ENCODE measurements around the gene ITK.
A peak's percentile ranks its signal among the peaks of the same experiment; 100 is the strongest.

Gene ITK

GRCh38 chr5:157180374-157181264 lies at the start of gene ITK:
Gene ITK (plus strand): TSS chr5:157180840. CDS start chr5:157180978, 138 bp downstream.
- DNase-seq: no peak

- no peak for DNase-seq
Observed at GRCh38 chr5:157130925-157131324, 49.7 kb upstream of the ITK start.

DNA sequence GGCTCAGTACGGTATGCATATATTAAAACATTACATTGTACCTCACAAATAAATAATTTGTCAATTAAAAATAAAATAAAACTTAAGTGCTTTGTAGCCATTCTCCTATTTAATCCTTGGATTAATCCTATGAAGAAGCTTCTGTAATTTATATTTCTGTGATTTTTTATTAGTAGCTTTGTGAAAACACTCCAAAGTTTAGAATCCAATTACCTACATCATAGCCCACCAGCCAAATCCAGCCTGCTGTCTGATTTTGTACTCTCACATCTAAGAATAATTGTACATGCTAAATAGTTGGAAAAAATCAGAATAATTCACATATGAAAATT lies 48.4 kb upstream of the ITK start:
- DNase-seq: no peak

DNA sequence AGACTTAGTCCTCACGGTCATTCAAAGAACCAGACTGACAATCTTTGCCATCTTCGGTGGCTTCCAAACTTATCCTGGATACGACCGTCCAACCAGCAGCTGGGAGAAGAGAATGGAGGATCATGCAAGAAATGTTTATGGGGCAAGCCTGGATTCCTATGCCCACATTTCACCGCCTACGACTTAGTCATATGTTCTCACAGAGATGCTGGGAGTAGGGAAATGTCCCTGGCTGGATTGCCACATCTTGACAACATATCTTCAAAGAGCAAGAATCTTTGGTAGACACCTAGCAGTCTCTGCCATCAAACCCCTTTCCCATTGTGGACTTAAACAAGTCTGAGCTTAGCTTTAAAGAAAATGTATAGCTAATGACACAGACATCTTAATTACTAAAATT lies 42.9 kb upstream of the ITK start:
- DNase-seq: no peak

DNA sequence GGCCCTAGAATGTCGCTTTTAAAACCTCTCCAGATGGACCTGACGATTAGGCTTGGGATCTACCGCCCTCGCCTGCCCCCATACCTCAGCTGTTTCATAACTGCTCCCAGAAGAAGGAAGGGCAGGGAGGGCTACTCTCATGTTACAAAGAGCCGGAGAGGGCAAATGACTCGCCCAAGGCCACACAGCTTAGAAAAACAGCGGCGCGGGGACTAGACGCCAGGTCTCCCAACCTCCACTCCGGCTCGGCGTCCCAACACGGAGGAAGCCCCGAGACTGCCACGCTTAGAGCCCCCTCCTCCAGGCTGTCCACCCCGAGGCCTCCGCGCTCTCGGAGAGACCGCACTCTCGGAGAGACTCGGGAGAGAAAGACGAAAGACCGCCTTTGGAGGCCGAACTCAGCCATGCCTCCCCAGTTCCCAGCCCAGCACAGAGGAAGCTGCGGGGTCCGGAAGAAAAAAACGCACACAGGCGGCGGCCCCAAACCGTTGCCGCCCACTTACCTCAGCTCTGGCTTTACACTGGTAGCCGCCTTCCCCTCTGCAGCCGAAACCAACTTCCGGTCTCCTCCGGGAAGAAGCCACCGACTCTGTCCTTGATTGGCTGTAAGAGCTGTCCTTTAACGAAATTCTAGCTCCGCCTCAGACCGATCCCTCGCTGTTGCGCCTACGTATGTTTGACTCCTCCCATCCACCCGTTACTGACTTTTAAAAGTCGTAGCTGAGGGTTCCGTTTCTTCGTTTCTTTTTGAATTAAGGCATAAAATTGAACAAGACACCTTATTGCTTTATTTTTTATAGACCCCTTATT lies 38.1 kb upstream of the ITK start, which contains the start of gene MED7:
TSS of gene MED7 (minus strand) at position 549 of the 810 bp plus-strand sequence. CDS start 3,434 bp downstream, outside the sequence.
- peak; percentile 97 for DNase-seq

- peak; percentile 54 for DNase-seq
Observed at GRCh38 chr5:157143127-157143971, 37.3 kb upstream of the ITK start.

GRCh38 chr5:157148734-157149615 lies 31.7 kb upstream of the ITK start:
- DNase-seq: peak; percentile 50

GRCh38 chr5:157150995-157151394 lies 29.6 kb upstream of the ITK start:
- DNase-seq: no peak

DNA sequence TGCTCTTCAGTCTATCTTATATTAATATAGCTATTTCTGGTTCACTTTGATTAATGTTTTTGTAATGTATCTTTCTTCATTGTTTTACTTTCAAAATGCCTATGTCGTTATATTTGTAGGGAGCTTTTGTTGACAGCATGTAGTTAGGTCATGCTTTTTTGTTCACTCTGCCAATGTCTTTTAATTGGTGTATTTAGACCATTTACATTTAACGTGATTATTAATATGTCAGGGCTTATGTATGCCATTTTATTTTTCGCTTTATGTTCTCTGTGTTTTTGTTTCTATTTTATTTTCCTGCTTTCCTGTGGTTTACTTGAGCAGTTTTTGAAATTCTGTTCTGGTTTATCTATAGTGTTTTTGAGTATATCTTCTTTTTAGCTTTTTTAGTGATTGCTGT lies 25.3 kb upstream of the ITK start:
- DNase-seq: no peak

- DNase-seq: no peak
Observed at GRCh38 chr5:157157293-157157891, 23.2 kb upstream of the ITK start.

DNA sequence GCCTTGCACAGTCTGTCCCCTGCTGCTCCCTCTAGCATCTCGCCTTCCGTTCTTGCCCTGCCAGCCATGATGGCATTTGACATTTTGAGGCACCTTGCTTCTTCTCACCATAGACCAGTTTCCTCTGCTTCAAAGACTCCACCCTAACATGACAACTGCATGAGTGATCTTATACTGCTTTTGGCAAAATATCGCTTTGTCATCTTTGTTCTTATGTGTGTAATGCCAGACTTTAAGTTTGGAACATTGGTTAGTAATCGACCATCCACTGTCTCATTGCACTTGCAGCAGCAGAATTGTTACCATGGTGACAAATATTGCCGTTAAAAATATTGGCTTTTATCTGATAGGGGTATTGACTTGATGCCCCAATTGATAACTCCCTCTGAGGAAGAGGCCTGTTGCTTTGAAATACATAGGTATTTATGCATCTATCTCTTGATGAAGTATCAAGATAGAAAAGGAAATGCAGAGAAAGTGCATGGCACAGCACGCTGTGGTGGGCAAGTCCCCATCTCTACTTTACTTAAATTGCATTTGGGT lies 21.4 kb upstream of the ITK start:
- no peak for DNase-seq

- DNase-seq: no peak
Observed at GRCh38 chr5:157160001-157160400, 20.6 kb upstream of the ITK start.

GRCh38 chr5:157161996-157162395 lies 18.6 kb upstream of the ITK start:
- no peak for DNase-seq

DNA sequence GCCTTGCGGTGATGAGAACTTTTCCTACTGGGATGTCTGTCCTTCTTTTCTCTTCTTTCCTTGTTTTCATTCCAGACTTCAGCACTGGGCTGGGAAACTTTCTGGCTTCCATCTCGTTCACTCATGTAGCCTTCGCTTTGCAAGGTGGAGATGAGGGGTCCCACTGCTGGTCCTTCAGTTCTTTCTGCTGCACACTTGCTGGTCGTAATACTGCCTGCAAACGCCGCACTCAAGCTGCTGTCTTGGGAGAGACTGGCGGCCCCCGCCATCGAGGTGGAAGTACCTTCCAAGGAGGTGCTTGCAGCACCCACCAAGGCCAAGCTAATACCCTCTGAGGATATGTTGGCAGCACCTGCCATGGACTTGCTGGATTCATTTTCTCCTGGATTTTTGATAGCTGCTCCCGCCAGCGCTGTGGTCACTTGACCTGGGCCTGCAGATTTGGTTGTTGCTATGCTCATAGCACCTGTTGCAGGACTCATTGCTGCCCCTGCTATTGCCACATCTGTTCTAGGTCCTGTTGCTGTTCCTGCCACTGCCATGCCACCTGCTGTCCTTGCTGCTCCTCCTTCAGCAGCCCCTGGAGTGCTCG lies 17.6 kb upstream of the ITK start:
- no peak for DNase-seq

DNA sequence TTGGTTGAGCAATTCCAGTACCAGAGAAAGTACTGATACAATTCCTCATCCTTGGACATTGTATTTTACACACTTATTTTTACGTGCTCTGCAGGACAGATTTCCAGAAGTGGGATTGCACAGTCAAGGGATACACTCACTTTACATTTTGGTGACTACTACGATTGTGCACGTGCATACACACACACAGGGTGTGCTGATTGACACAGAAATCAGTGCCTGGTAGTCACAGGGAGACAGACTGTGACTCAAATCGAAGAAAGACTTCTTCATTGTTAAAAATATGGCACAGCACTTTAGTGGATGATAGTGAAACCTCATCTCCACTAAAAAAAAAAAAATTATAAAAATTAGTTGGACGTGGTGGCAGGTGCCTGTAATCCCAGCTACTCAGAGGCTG lies 16.1 kb upstream of the ITK start:
- DNase-seq: no peak

- DNase-seq: no peak
Observed at GRCh38 chr5:157165261-157165660, 15.4 kb upstream of the ITK start.

DNA sequence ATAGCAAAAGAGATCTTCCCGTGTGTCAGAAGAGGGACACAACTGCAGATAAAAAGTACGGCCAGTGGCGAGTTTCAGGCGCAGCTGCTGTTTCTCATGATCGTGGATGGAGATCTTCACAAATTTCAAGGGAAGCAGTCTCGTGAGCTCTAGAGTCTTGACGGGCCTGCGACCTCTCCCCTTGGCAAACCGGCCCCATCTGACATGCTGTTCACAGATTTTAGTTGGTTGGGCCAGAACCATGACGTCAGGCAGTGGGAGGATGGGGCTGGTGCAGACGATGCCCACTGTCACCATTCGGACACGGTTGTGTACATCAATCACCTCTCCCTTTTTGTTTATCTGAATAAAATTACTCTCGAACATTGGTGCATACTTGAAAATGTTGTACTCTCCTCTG lies 15.0 kb upstream of the ITK start:
- no peak for DNase-seq

GRCh38 chr5:157166214-157167213 lies 14.1 kb upstream of the ITK start, which contains the start of gene GARIN3:
Gene GARIN3 (minus strand): TSS chr5:157166264. CDS start chr5:157166168, 96 bp downstream.
- no peak for DNase-seq

GRCh38 chr5:157167214-157167621 lies 13.4 kb upstream of the ITK start:
- DNase-seq: no peak
